HepG2 (cell line): ENCODE data around the gene PTPN3. TPM values are rescaled to one million over a fixed set of nuclear protein-coding genes. Genes with fewer than 3 reads are reported as not detected.

Experiments used
- ATAC-seq: fragments of 200-7000 bp; cut with Tn5 transposase; 3 replicates; pipeline ENCODE4 v1.9.1; 2020; ENCODE audit warnings: mild to moderate bottlenecking, moderate library complexity
- BruUV-seq: library from RNA; stranded (reverse); fragments of 400-500 nt; replicated peaks from 2 replicates; lab custom pipeline; 2021; lab: Mats Ljungman, UMichigan
- CTCF ChIA-PET: fragments of 300-600 bp; formaldehyde crosslinking; extraction: SDS; loops from one replicate; lab custom pipeline; 2021; ENCODE audit warnings: low total read pairs, inconsistent platforms, low intra/inter-chr PET ratio; lab: Yijun Ruan, JAX
- POLR2A ChIA-PET: fragments of 350-600 bp; sonication (Branson Sonifier 250); formaldehyde crosslinking; loops from one replicate; lab custom pipeline; 2020; ENCODE audit warnings: antibody characterized with exemption, inconsistent platforms; lab: Yijun Ruan, JAX
- DNase-seq: peaks from one replicate; pipeline ENCODE4 v3.0.0-alpha.2; 2015; ENCODE audit warnings: low spot score
- FAIRE-seq: peaks from 3 replicates; lab custom pipeline; 2011; peaks lifted over from hg19 to GRCh38; lab: Jason Lieb, UNC
- H2AFZ ChIP-seq: one replicate; pipeline ENCODE4 v1.6.1; 2011; ENCODE audit warnings: low read length, inconsistent platforms
- H3K27ac ChIP-seq: fragments of 300-600 bp; 3 replicates; pipeline ENCODE4 v1.8.0; 2011; ENCODE audit warnings: mixed run types, mild to moderate bottlenecking, mixed read lengths, low read length, inconsistent platforms; ENCODE audit not compliant: insufficient read depth; ENCODE audit errors: extremely low read length
- H3K27me3 ChIP-seq, 2 experiments: fragments of 200-600 bp in 1 of 2; 2 replicates in 1 of 2; 3 replicates in 1 of 2; pipeline versions ENCODE4 v1.6.0 to v1.8.0; 2011; ENCODE audit warnings: low read length in 2 of 2, mild to moderate bottlenecking in 2 of 2, moderate library complexity in 2 of 2, inconsistent platforms in 1 of 2; ENCODE audit not compliant: insufficient read depth in 2 of 2, control insufficient read depth in 1 of 2
- H3K36me3 ChIP-seq, 2 experiments: fragments of 200-600 bp in 1 of 2; replicated peaks in 1 of 2; 2 replicates in 1 of 2; 3 replicates in 1 of 2; pipeline versions ENCODE4 v1.5.1 to v1.8.0; 2011; ENCODE audit warnings: low read length in 2 of 2, inconsistent platforms in 1 of 2; ENCODE audit not compliant: insufficient read depth in 2 of 2, control insufficient read depth in 1 of 2
- H3K4me1 ChIP-seq: 2 replicates; pipeline ENCODE4 v1.5.1; 2012; ENCODE audit warnings: low read length, inconsistent platforms; ENCODE audit not compliant: insufficient read depth
- H3K4me2 ChIP-seq: 2 replicates; pipeline ENCODE4 v1.6.0; 2011; ENCODE audit warnings: low read depth, low read length, inconsistent platforms
- H3K4me3 ChIP-seq, 3 experiments: fragments of 200-600 bp in 1 of 3; sonication (generic), shearing (Covaris generic) in 1 of 3; replicated peaks in 1 of 3; 2 replicates each; pipeline ENCODE4 v1.5.1; 2011 to 2016; ENCODE audit warnings: low read length in 3 of 3, inconsistent platforms in 2 of 3, low read depth in 2 of 3, mild to moderate bottlenecking in 2 of 3, control low read depth in 1 of 3, mixed read lengths in 1 of 3; ENCODE audit not compliant: insufficient read depth in 1 of 3
- H3K79me2 ChIP-seq: one replicate; pipeline ENCODE4 v1.6.1; 2011; ENCODE audit warnings: low read length, inconsistent platforms; ENCODE audit not compliant: insufficient read depth
- H3K9ac ChIP-seq: 2 replicates; pipeline ENCODE4 v1.6.0; 2011; ENCODE audit warnings: mild to moderate bottlenecking, low read depth, low read length, inconsistent platforms; ENCODE audit not compliant: insufficient read depth
- H3K9me3 ChIP-seq: 2 replicates; pipeline ENCODE4 v1.5.1; 2012; ENCODE audit warnings: mild to moderate bottlenecking, low read length
- H4K20me1 ChIP-seq: 2 replicates; pipeline ENCODE4 v1.6.0; 2011; ENCODE audit warnings: inconsistent platforms, mild to moderate bottlenecking, low read length, moderate library complexity; ENCODE audit not compliant: insufficient read depth
- ATF4 ChIP-seq, 2 experiments: fragments of 450-650 bp in 1 of 2; sonication (generic) in 1 of 2; formaldehyde crosslinking; IDR thresholded peaks; 2 replicates each; pipeline versions ENCODE4 v1.5.0 to v1.8.0; 2020 to 2022; ENCODE audit warnings: mild to moderate bottlenecking in 1 of 2, missing genetic modification reagents in 1 of 2
- CERS6 ChIP-seq: sonication (generic); formaldehyde crosslinking; IDR thresholded peaks from 2 replicates; pipeline ENCODE4 v1.5.0; 2020; ENCODE audit warnings: missing genetic modification reagents
- IRF9 ChIP-seq: sonication (generic); formaldehyde crosslinking; IDR thresholded peaks from 2 replicates; pipeline ENCODE4 v1.8.0; 2022; ENCODE audit warnings: missing genetic modification reagents, mild to moderate bottlenecking, borderline replicate concordance
- MTF1 ChIP-seq: sonication (generic); formaldehyde crosslinking; IDR thresholded peaks from 2 replicates; pipeline ENCODE4 v1.5.0; 2020; ENCODE audit warnings: missing genetic modification reagents
- SNRNP70 ChIP-seq: fragments of 200-400 bp; formaldehyde crosslinking; IDR thresholded peaks from 2 replicates; pipeline ENCODE4 v1.6.1; 2017; ENCODE audit warnings: mild to moderate bottlenecking, low read depth, low read length, moderate library complexity
- TCF7L2 ChIP-seq: IDR thresholded peaks from 2 replicates; pipeline ENCODE4 v1.6.1; 2011; ENCODE audit warnings: mild to moderate bottlenecking, low read depth, low read length, moderate library complexity
- ZFP1 ChIP-seq: IDR thresholded peaks from 2 replicates; pipeline ENCODE4 v1.6.1; 2016
- ZNF10 ChIP-seq: sonication (generic); formaldehyde crosslinking; IDR thresholded peaks from 2 replicates; pipeline ENCODE4 v1.4.0; 2020; ENCODE audit warnings: mild to moderate bottlenecking, low read depth, missing genetic modification reagents, borderline replicate concordance
- ZNF18 ChIP-seq: sonication (generic); formaldehyde crosslinking; IDR thresholded peaks from 2 replicates; pipeline ENCODE4 v1.8.0; 2022; ENCODE audit warnings: mild to moderate bottlenecking, missing genetic modification reagents; ENCODE audit not compliant: insufficient replicate concordance
- ZNF282 ChIP-seq: fragments of 450-650 bp; IDR thresholded peaks from 2 replicates; pipeline ENCODE4 v1.6.1; 2018; ENCODE audit not compliant: partially characterized antibody
- ZNF33B ChIP-seq: sonication (generic); formaldehyde crosslinking; IDR thresholded peaks from 2 replicates; pipeline ENCODE4 v1.5.1; 2020; ENCODE audit warnings: mild to moderate bottlenecking, missing genetic modification reagents
- ZNF646 ChIP-seq: sonication (generic); formaldehyde crosslinking; IDR thresholded peaks from 2 replicates; pipeline ENCODE4 v1.9.0; 2021; ENCODE audit warnings: mild to moderate bottlenecking, missing genetic modification reagents
- ZNF777 ChIP-seq: sonication (generic); formaldehyde crosslinking; IDR thresholded peaks from 2 replicates; pipeline ENCODE4 v1.4.0; 2020; ENCODE audit warnings: missing genetic modification reagents
- WGBS: methylation state at CpG from one replicate; pipeline ENCODE4 v1.1.6; 2017; ENCODE audit warnings: low lambda C conversion rate; 5-methylcytosine and 5-hydroxymethylcytosine counted together
- in situ Hi-C: cut with HindIII; loops from 2 replicates; pipeline ENCODE4 v1.10.0; 2017; ENCODE audit warnings: low pct_unique_long_range_greater_than_20kb; ENCODE audit not compliant: extremely low pct_ligation_motif_present
- intact Hi-C: fragments of 100-400 bp; cut with micrococcal nuclease; formaldehyde crosslinking; loops from one replicate; pipeline ENCODE4 v1.10.0; 2022; ENCODE audit not compliant: unreplicated experiment
- polyA plus RNA-seq, 8 experiments: library from polyadenylated mRNA; depleted of rRNA in 3 of 8; stranded (reverse) in 7 of 8; unstranded in 1 of 8; fragments of >200 nt; fragmentation: Illumina TruSeq in 4 of 8; extraction: Trizol in 4 of 8; gene quantifications; 2 replicates each; pipeline versions ENCODE4 v1.2.1 to v1.2.3, GENCODE V29; 2011 to 2016; ENCODE audit warnings: low read depth in 4 of 8, missing spikeins in 1 of 8, mixed read lengths in 1 of 8; ENCODE audit not compliant: insufficient read depth in 1 of 8
- total RNA-seq, 5 experiments: library from RNA; depleted of rRNA; stranded (reverse); fragments of >200 nt; fragmentation: Illumina TruSeq; extraction: Trizol; gene quantifications; 2 replicates each; pipeline ENCODE4 v1.2.3, GENCODE V29; 2016; ENCODE audit warnings: low read depth in 1 of 5

PTPN3 gene
- total and polyA plus RNA-seq, 2 of the 13 experiments (the other 11 are each of a cell fraction or from before 2014, with no cell fraction given) = 5.6 to 20.5 TPM

- TF ChIP-seq CERS6 (CRISPR knock-in tag) (no peak), ZFP1 (CRISPR knock-in tag) (no peak), ZNF282 (no peak), IRF9 (no peak)
Measured at GRCh38 chr9:109424618-109425017, 73.5 kb downstream of the PTPN3 start (continued).

GRCh38 chr9:109423877-109424276 is 74.2 kb downstream of the PTPN3 start:
- no peaks in the 10 kb centered on the region for H3K79me2 ChIP-seq
- H3K4me1 ChIP-seq = no peaks in the 10 kb centered on the region
- in situ Hi-C loops (no loop called here), intact Hi-C loops (no loop called here)
- no peak overlapping the region for H3K27ac ChIP-seq
- BruUV-seq = no TSS peak
- H3K36me3 ChIP-seq = peaks cover 13 to 42% of the 10 kb centered on the region in 2 experiments
- H3K9ac ChIP-seq = no peak overlapping the region
- no peaks in the 10 kb centered on the region for H3K9me3 ChIP-seq
- no peak overlapping the region for H3K4me2 ChIP-seq
- H3K4me3 ChIP-seq = no peak overlapping the region
- CTCF ChIA-PET = no interaction called here
- ATAC-seq (no peak), DNase-seq (no peak), FAIRE-seq (no peak)
- 96% methylated on average over 1 of the region's 1 CpG for WGBS
- H3K27me3 ChIP-seq = no peaks in the 10 kb centered on the region
- POLR2A ChIA-PET = no interaction called here
- no peaks in the 10 kb centered on the region for H4K20me1 ChIP-seq
- no peak overlapping the region for H2AFZ ChIP-seq
- TF ChIP-seq TCF7L2 (no peak), ZNF33B (CRISPR knock-in tag) (no peak), MTF1 (no peak), ZNF10 (CRISPR knock-in tag) (no peak), ZNF646 (no peak), ZNF18 (CRISPR knock-in tag) (no peak), ZNF777 (CRISPR knock-in tag) (no peak), ATF4 (CRISPR knock-in tag; IDR thresholded peaks at IDR 0.05) (no peak), SNRNP70 (no peak)
